ENCODE measurements around the gene CIB2. TPM values are rescaled to one million over a fixed set of nuclear protein-coding genes. Genes with fewer than 3 reads are reported as not detected.

CIB2 gene
- total and polyA plus RNA-seq, 11 donors = 3.3 to 18.5 (median 9.1) TPM

DNA sequence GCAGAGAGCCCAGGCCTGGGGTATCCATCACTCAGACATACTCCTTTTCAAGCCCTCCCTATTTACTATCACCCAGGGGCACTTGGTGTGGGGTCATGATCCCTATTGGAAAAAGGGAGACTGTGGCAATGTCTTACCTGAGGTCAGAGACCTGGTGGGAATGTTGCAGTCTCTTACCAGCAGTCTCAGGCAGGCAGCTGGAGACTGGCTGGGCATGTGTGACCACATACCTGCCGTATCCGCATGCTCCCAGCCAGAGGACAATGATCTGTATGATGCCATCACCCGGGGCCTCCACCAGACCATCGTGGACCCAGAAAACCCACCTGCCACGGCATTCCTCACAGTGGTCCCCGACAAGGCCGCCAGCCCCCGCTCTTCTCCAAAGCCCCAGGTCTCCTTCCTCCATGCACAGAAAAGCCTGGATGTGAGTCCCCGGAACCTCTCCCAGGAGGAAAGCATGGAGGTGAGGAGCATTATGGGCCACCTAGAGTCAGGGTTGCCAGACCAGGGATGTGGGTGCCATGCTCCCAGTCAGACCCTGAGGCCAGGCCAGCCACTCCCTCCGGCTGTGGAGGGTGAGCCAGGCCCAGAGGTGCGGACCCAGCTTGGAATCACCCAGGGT is 33.0 kb downstream of the CIB2 start:
- Histone ChIP-seq H3K27ac (no peak overlapping the region), H3K9me3 (no peaks in the 10 kb centered on the region), H3K4me1 (peaks cover 0 to 9% (median 6%) of the 10 kb centered on the region in 12 donors), H3K27me3 (no peaks in the 10 kb centered on the region), H3K36me3 (no peaks in the 10 kb centered on the region), H3K4me3 (no peak overlapping the region)
- no peak for ATAC-seq
- WGBS, 4 donors = 89 to 95% (median 93%) methylated on average over 10 to 11 of the region's 11 CpGs
- TF ChIP-seq, protein P1, sequence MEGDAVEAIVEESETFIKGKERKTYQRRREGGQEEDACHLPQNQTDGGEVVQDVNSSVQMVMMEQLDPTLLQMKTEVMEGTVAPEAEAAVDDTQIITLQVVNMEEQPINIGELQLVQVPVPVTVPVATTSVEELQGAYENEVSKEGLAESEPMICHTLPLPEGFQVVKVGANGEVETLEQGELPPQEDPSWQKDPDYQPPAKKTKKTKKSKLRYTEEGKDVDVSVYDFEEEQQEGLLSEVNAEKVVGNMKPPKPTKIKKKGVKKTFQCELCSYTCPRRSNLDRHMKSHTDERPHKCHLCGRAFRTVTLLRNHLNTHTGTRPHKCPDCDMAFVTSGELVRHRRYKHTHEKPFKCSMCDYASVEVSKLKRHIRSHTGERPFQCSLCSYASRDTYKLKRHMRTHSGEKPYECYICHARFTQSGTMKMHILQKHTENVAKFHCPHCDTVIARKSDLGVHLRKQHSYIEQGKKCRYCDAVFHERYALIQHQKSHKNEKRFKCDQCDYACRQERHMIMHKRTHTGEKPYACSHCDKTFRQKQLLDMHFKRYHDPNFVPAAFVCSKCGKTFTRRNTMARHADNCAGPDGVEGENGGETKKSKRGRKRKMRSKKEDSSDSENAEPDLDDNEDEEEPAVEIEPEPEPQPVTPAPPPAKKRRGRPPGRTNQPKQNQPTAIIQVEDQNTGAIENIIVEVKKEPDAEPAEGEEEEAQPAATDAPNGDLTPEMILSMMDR (IDR thresholded peaks at IDR 0.05) = no peak
- no peak for TF ChIP-seq POLR2A (IDR thresholded peaks at IDR 0.05)
- intact Hi-C loops (cut with DNase I) = no loop called here
- DNase-seq = peak in 1 of 5 donors; percentile 6

DNA sequence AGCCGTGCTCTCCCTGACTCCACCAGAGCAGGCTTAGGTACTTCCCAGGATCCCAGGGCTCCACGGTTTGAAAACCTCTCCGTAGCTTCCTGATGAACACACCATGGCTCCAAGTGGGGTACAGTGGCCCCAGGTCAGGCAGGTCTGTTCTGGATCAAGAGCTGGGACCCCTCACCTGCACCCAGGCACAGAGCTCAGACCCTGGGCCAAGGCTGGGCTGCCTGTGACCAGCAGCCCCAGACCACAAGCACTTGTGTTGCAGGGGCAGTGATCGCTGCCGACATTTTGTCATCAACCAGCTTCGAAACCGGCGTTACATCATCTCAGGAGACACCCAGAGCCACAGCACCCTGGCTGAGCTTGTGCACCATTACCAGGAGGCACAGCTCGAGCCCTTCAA is 33.6 kb downstream of the CIB2 start:
- H3K9me3 ChIP-seq = no peaks in the 10 kb centered on the region
- H3K4me3 ChIP-seq = no peak overlapping the region
- peaks cover 0 to 15% (median 11%) of the 10 kb centered on the region in 12 donors for H3K4me1 ChIP-seq
- H3K27ac ChIP-seq = no peak overlapping the region
- TF ChIP-seq, protein P1 (IDR thresholded peaks at IDR 0.05) = no peak
- TF ChIP-seq POLR2A (IDR thresholded peaks at IDR 0.05) = no peak
- no peaks in the 10 kb centered on the region for H3K36me3 ChIP-seq
- ATAC-seq = no peak
- intact Hi-C loops (cut with DNase I) = no loop called here
- WGBS, 4 donors = 92 to 97% (median 94%) methylated on average over 8 to 9 of the region's 9 CpGs
- DNase-seq = peak in 1 of 5 donors; percentile 4
- H3K27me3 ChIP-seq = no peaks in the 10 kb centered on the region

DNA sequence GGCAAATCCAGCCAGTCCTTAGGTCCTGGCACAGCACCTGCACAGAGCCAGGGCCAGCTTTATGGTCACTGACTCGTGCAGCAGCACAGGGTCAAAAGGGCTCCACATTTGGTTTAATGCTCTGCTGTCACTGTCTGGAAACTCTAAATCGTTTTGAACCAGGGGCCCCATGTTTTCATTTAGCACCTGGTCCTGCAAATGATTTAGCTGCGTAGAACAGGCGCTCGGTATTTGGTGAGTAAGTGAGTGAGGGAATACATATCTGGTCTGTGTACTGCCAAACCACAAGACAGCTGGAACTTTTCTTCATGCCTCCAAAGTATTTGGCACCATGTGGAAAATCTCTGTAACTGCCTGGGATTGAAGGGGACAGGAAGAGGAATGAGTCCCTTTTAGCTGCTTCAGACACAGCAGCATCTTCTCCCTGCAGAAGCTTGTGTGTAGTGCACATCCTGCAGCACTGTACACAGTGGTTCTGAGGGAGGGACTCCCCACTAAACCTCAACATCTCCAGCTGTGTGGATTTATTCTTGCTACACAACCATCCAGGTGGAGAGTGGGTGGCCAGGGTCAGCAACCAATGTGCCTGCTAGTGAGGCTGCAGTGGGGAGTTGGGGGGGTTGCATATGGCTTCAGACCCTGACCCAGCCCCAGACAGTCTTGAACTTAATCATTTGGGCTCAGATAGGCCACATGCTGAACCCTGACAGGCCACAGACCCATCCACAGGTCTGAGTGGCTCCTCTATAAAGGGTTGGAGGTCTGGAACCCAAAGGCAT is 37.8 kb downstream of the CIB2 start:
- Histone ChIP-seq H3K4me3 (no peak overlapping the region), H3K9me3 (no peaks in the 10 kb centered on the region), H3K36me3 (no peaks in the 10 kb centered on the region), H3K27ac (peak overlapping the region in 3 of 12 donors; percentile 31 to 53 (median 37)), H3K27me3 (no peaks in the 10 kb centered on the region), H3K4me1 (peaks cover 0 to 27% (median 20%) of the 10 kb centered on the region in 12 donors)
- ATAC-seq (peak; percentile 78 to 84 (median 82)), DNase-seq (peak in 2 of 5 donors; percentile 22 to 27)
- TF ChIP-seq, protein P1 (IDR thresholded peaks at IDR 0.05) = no peak
- TF ChIP-seq POLR2A (IDR thresholded peaks at IDR 0.05) = no peak
- 39 to 57% (median 45%) methylated on average over 4 to 5 of the region's 5 CpGs for WGBS, 4 donors
- intact Hi-C loops (cut with DNase I) = loop anchor here in 2 of 10 donors (5.0 kb wide), 1 partner anchor 86 kb away; no protein-coding TSS in a partner anchor

Data from heart left ventricle (tissue), 16 donors.